ENCODE data around the gene RNF19B. TPM values are rescaled to one million over a fixed set of nuclear protein-coding genes. Genes with fewer than 3 reads are reported as not detected.
"Not testable (repeated sequence)": the region's sequence is repeated elsewhere in the genome, so short reads cannot be mapped to it uniquely, and the experiment has no call there.

Gene RNF19B
- total RNA-seq, 1 donor from 2014 or later, result 9.9 TPM

- DNase-seq, result no peak
These were observed 36.3 kb downstream of the RNF19B start for GRCh38 chr1:32928285-32928684.

GRCh38 chr1:32927441-32927840 lies 37.2 kb downstream of the RNF19B start:
- DNase-seq, result no peak

- DNase-seq, result no peak
These were observed 38.0 kb downstream of the RNF19B start for GRCh38 chr1:32926562-32926961.

GRCh38 chr1:32925403-32926162 lies 39.0 kb downstream of the RNF19B start:
- peak; percentile 32 for DNase-seq

- DNase-seq, result no peak
These were observed 39.7 kb downstream of the RNF19B start for GRCh38 chr1:32924881-32925344.

GRCh38 chr1:32920833-32921232 lies 43.8 kb downstream of the RNF19B start:
- no peak for DNase-seq

- DNase-seq, result peak; percentile 36
These were observed 44.5 kb downstream of the RNF19B start for GRCh38 chr1:32919811-32920733.

GRCh38 chr1:32918179-32918578 lies 46.4 kb downstream of the RNF19B start:
- DNase-seq, result no peak

- DNase-seq, result no peak
These were observed 47.1 kb downstream of the RNF19B start for GRCh38 chr1:32917521-32917920.

- DNase-seq, result no peak
These were observed 48.6 kb downstream of the RNF19B start for GRCh38 chr1:32915766-32916706.

GRCh38 chr1:32910319-32910718 lies 54.3 kb downstream of the RNF19B start:
- DNase-seq, result no peak

GRCh38 chr1:32907435-32907834 lies 57.2 kb downstream of the RNF19B start:
- DNase-seq, result no peak

- no peak for DNase-seq
These were observed 58.0 kb downstream of the RNF19B start for GRCh38 chr1:32906654-32907053.

GRCh38 chr1:32905588-32905987 lies 59.0 kb downstream of the RNF19B start:
- not testable (repeated sequence) for DNase-seq

GRCh38 chr1:32904797-32905196 lies 59.8 kb downstream of the RNF19B start:
- DNase-seq, result no peak

GRCh38 chr1:32903991-32904785 lies 60.4 kb downstream of the RNF19B start:
- DNase-seq, result no peak

- DNase-seq, result no peak
These were observed 62.1 kb downstream of the RNF19B start for GRCh38 chr1:32902535-32902920.

- no peak for DNase-seq
These were observed 62.6 kb downstream of the RNF19B start for GRCh38 chr1:32901823-32902534.

GRCh38 chr1:32900956-32901822 lies 63.4 kb downstream of the RNF19B start, which contains the start of gene TMEM54:
TMEM54 (minus strand) TSS chr1:32901389; CDS start chr1:32901238, 151 bp downstream.
- DNase-seq, result peak; percentile 46

Measured in tongue (tissue), 2 donors.